A549 (cell line): ENCODE data around the gene TANGO2. TPM values are rescaled to one million over a fixed set of nuclear protein-coding genes. Genes with fewer than 3 reads are reported as not detected.

Experiments used
- ATAC-seq, 2 experiments: fragments of 200-7000 bp in 1 of 2; fragments of >200 bp in 1 of 2; cut with Nextera tagmentation in 1 of 2; cut with Tn5 transposase in 1 of 2; 3 replicates each; pipeline versions ENCODE4 v1.8.0 to v1.9.1; 2018 to 2020; ENCODE audit warnings: mild to moderate bottlenecking in 1 of 2, moderate library complexity in 1 of 2
- CTCF ChIA-PET: fragments of 300-600 bp; sonication (Branson Sonifier 250); formaldehyde crosslinking; extraction: SDS; loops from one replicate; lab custom pipeline; 2021; ENCODE audit warnings: antibody characterized with exemption, inconsistent platforms; lab: Yijun Ruan, JAX
- POLR2A ChIA-PET: fragments of 350-600 bp; formaldehyde crosslinking; extraction: SDS; loops from one replicate; lab custom pipeline; 2021; ENCODE audit warnings: antibody characterized with exemption, inconsistent platforms; lab: Yijun Ruan, JAX
- DNase-seq, 2 experiments: peaks; one replicate each; pipeline versions ENCODE4 v3.0.0 to v3.0.0-alpha.2; 2011 to 2016; ENCODE audit warnings: low read depth in 1 of 2, low spot score in 1 of 2
- FAIRE-seq: peaks from 2 replicates; lab custom pipeline; 2011; peaks lifted over from hg19 to GRCh38; lab: Jason Lieb, UNC
- H3K27ac ChIP-seq, 2 experiments: fragments of >200 bp; sonication (Bioruptor Twin); formaldehyde crosslinking; 3 replicates each; pipeline ENCODE4 v1.5.1; 2016 to 2017
- H3K4me1 ChIP-seq: fragments of >200 bp; sonication (Bioruptor Twin); formaldehyde crosslinking; 3 replicates; pipeline ENCODE4 v1.6.1; 2016
- H3K4me2 ChIP-seq: fragments of >200 bp; sonication (Bioruptor Twin); formaldehyde crosslinking; 3 replicates; pipeline ENCODE4 v1.6.1; 2016
- H3K4me3 ChIP-seq: fragments of >200 bp; sonication (Bioruptor Twin); formaldehyde crosslinking; 3 replicates; pipeline ENCODE4 v1.5.1; 2016
- H3K9me3 ChIP-seq: fragments of >200 bp; sonication (Bioruptor Twin); formaldehyde crosslinking; 3 replicates; pipeline ENCODE4 v1.6.1; 2016
- ATOH8 ChIP-seq: fragments of 250-450 bp; sonication (Bioruptor Pico); IDR thresholded peaks from 2 replicates; pipeline ENCODE4 v1.5.0; 2020; ENCODE audit warnings: low read depth, mild to moderate bottlenecking, moderate library complexity
- BCL3 ChIP-seq: fragments of >200 bp; sonication (Bioruptor Twin); formaldehyde crosslinking; IDR thresholded peaks from 3 replicates; pipeline ENCODE4 v1.6.1; 2016
- BHLHE40 ChIP-seq: IDR thresholded peaks from 2 replicates; pipeline ENCODE4 v1.6.1; 2012; ENCODE audit warnings: low read depth, low read length, inconsistent platforms
- CBX2 ChIP-seq: fragments of 200-600 bp; sonication (generic); IDR thresholded peaks from 2 replicates; pipeline ENCODE4 v1.6.1; 2016; ENCODE audit warnings: low read depth, mild to moderate bottlenecking, borderline replicate concordance
- CBX8 ChIP-seq: fragments of 200-600 bp; sonication (generic); IDR thresholded peaks from 2 replicates; pipeline ENCODE4 v1.6.1; 2016
- CEBPB ChIP-seq, 2 experiments: fragments of >200 bp in 1 of 2; sonication (Bioruptor Twin) in 1 of 2; formaldehyde crosslinking in 1 of 2; IDR thresholded peaks; 2 replicates each; pipeline ENCODE4 v1.6.1; 2012 to 2016
- E2F6 ChIP-seq: IDR thresholded peaks from 2 replicates; pipeline ENCODE4 v1.6.1; 2012; ENCODE audit warnings: low read depth, borderline replicate concordance
- EHF ChIP-seq: fragments of 250-450 bp; sonication (Bioruptor Pico); IDR thresholded peaks from 2 replicates; pipeline ENCODE4 v1.5.0; 2020; ENCODE audit warnings: mild to moderate bottlenecking
- ELK1 ChIP-seq: fragments of 150-350 bp; IDR thresholded peaks from 2 replicates; pipeline ENCODE4 v1.6.1; 2014; ENCODE audit warnings: low read depth, mild to moderate bottlenecking, low read length
- FOSL2 ChIP-seq, 2 experiments: fragments of 450-650 bp in 1 of 2; fragments of >200 bp in 1 of 2; sonication (Bioruptor Twin) in 1 of 2; formaldehyde crosslinking; IDR thresholded peaks; 2 replicates each; pipeline versions ENCODE4 v1.5.0 to v1.6.1; 2016 to 2020; ENCODE audit warnings: mild to moderate bottlenecking in 1 of 2, moderate library complexity in 1 of 2
- GATA3 ChIP-seq: IDR thresholded peaks from 2 replicates; pipeline ENCODE4 v1.6.1; 2012; ENCODE audit warnings: borderline replicate concordance
- HES2 ChIP-seq: fragments of >200 bp; sonication (Bioruptor Twin); formaldehyde crosslinking; IDR thresholded peaks from 2 replicates; pipeline ENCODE4 v1.6.1; 2016
- MAFK ChIP-seq: fragments of 450-650 bp; IDR thresholded peaks from 2 replicates; pipeline ENCODE4 v1.6.1; 2014; ENCODE audit not compliant: partially characterized antibody
- MAX ChIP-seq: IDR thresholded peaks from 2 replicates; pipeline ENCODE4 v1.6.1; 2012
- MAZ ChIP-seq: fragments of 150-350 bp; IDR thresholded peaks from 2 replicates; pipeline ENCODE4 v1.6.1; 2014; ENCODE audit warnings: antibody characterized with exemption, low read depth, low read length, borderline replicate concordance
- MYC ChIP-seq: IDR thresholded peaks from 2 replicates; pipeline ENCODE4 v1.6.1; 2012; ENCODE audit warnings: mild to moderate bottlenecking, inconsistent platforms, low read length, improper control_type of control experiment, borderline replicate concordance
- NFE2L2 ChIP-seq: fragments of 150-350 bp; conservative IDR thresholded peaks from 2 replicates; pipeline ENCODE4 v1.6.1; 2014; ENCODE audit warnings: low read length
- NPAS2 ChIP-seq: fragments of 250-450 bp; sonication (Bioruptor Pico); IDR thresholded peaks from 2 replicates; pipeline ENCODE4 v1.8.0; 2022; ENCODE audit warnings: mild to moderate bottlenecking, moderate library complexity, borderline replicate concordance
- PHF8 ChIP-seq: fragments of 200-600 bp; sonication (generic); IDR thresholded peaks from 2 replicates; pipeline ENCODE4 v1.6.1; 2016; ENCODE audit warnings: low read depth, mild to moderate bottlenecking, antibody characterized with exemption, moderate library complexity, borderline replicate concordance
- RAD21 ChIP-seq, 2 experiments: fragments of >200 bp in 1 of 2; sonication (Bioruptor Twin) in 1 of 2; formaldehyde crosslinking in 1 of 2; IDR thresholded peaks in 1 of 2; conservative IDR thresholded peaks in 1 of 2; 2 replicates in 1 of 2; 3 replicates in 1 of 2; pipeline ENCODE4 v1.6.1; 2012 to 2018; ENCODE audit warnings: inconsistent platforms in 1 of 2
- SREBF2 ChIP-seq: fragments of 450-650 bp; IDR thresholded peaks from 2 replicates; pipeline ENCODE4 v1.6.1; 2014; ENCODE audit warnings: mild to moderate bottlenecking, moderate library complexity
- TP53 ChIP-seq: fragments of 250-450 bp; sonication (Bioruptor Pico); IDR thresholded peaks from 2 replicates; pipeline ENCODE4 v1.5.0; 2021; ENCODE audit warnings: mild to moderate bottlenecking, moderate library complexity
- ZC3H11A ChIP-seq: fragments of 450-650 bp; IDR thresholded peaks from 2 replicates; pipeline ENCODE4 v1.6.1; 2014; ENCODE audit warnings: antibody characterized with exemption, mild to moderate bottlenecking
- ZFP36 ChIP-seq: fragments of 450-650 bp; IDR thresholded peaks from 2 replicates; pipeline ENCODE4 v1.6.1; 2014; ENCODE audit warnings: borderline replicate concordance; ENCODE audit not compliant: partially characterized antibody
- ZNF302 ChIP-seq: fragments of 250-450 bp; sonication (Bioruptor Pico); IDR thresholded peaks from 2 replicates; pipeline ENCODE4 v1.9.0; 2021; ENCODE audit warnings: inconsistent platforms, mild to moderate bottlenecking, moderate library complexity
- ZSCAN20 ChIP-seq: fragments of 250-450 bp; sonication (Bioruptor Pico); IDR thresholded peaks from 2 replicates; pipeline ENCODE4 v1.8.0; 2022; ENCODE audit warnings: mild to moderate bottlenecking, moderate library complexity
- WGBS: methylation state at CpG from one replicate; pipeline ENCODE4 v1.1.6; 2017; ENCODE audit errors: missing lambda C conversion rate; 5-methylcytosine and 5-hydroxymethylcytosine counted together
- polyA plus RNA-seq, 4 experiments: library from polyadenylated mRNA; depleted of rRNA in 3 of 4; stranded (reverse); fragments of >200 nt; fragmentation: RNase III in 1 of 4; extraction: RNeasy Plus Mini Kit Qiagen cat#74134 plus additional on column Dnase treatment in 1 of 4; gene quantifications; 2 replicates in 3 of 4; 3 replicates in 1 of 4; pipeline ENCODE4 v1.2.3, GENCODE V29; 2011 to 2017

Gene TANGO2
- polyA plus RNA-seq, 2 of the 4 experiments (the other 2 are of a cell fraction) = 13.2 to 13.8 TPM

GRCh38 chr22:19996694-19997384, 24.1 kb upstream of the TANGO2 start:
- CTCF ChIA-PET = interaction anchor here (0.5 to 1.7 kb wide), 3 partner anchors 24 to 81 kb away, joined by 3 to 4 read pairs (median 3); no protein-coding TSS in a partner anchor

GRCh38 chr22:19997561-19998231, 23.2 kb upstream of the TANGO2 start:
- H3K9me3 ChIP-seq = no peaks in the 10 kb centered on the region
- CTCF ChIA-PET = interaction anchor here (0.5 to 1.7 kb wide), 3 partner anchors 25 to 82 kb away, joined by 3 to 4 read pairs (median 3); no protein-coding TSS in a partner anchor
- no peak for FAIRE-seq
- TF ChIP-seq E2F6 (no peak), NFE2L2 (no peak), PHF8 (no peak), GATA3 (no peak), CBX8 (no peak), ATOH8 (CRISPR knock-in tag) (no peak), CEBPB (IDR thresholded peaks at IDR 0.05) (no peak), TP53 (CRISPR knock-in tag) (no peak), RAD21 (conservative IDR thresholded peaks at IDR 0.05 in 1 of 2, IDR thresholded peaks at IDR 0.05 in 1 of 2) (no peak), ZNF302 (no peak), BHLHE40 (no peak), EHF (no peak)
- no peak overlapping the region for H3K4me2 ChIP-seq
- H3K27ac ChIP-seq = no peak overlapping the region
- no peaks in the 10 kb centered on the region for H3K4me1 ChIP-seq
- POLR2A ChIA-PET = no interaction called here
- DNase-seq = no peak
- WGBS = 66% methylated on average over 13 of the region's 19 CpGs
- no peak overlapping the region for H3K4me3 ChIP-seq
- ATAC-seq = no peak; a peak in 3 of 6 replicates

More at GRCh38 chr22:19996694-19997384, 24.1 kb upstream of the TANGO2 start:
- H3K9me3 ChIP-seq = no peaks in the 10 kb centered on the region
- 77% methylated on average over 5 of the region's 12 CpGs for WGBS
- FAIRE-seq (no peak), DNase-seq (no peak), ATAC-seq (peak in 1 of 2 experiments; percentile 8; a peak in 1 of 6 replicates)
- H3K4me1 ChIP-seq = no peaks in the 10 kb centered on the region
- POLR2A ChIA-PET = no interaction called here
- no peak overlapping the region for H3K27ac ChIP-seq
- H3K4me2 ChIP-seq = no peak overlapping the region
- no peak overlapping the region for H3K4me3 ChIP-seq
- no peak for TF ChIP-seq ZNF302
- TF ChIP-seq MAFK = no peak
- TF ChIP-seq ZC3H11A = no peak
- TF ChIP-seq CBX2 = no peak

- TF ChIP-seq ZFP36 = no peak
- no peak for TF ChIP-seq NPAS2 (CRISPR knock-in tag)
- no peak for TF ChIP-seq ELK1
- no peak for TF ChIP-seq MAX
- TF ChIP-seq BCL3 = no peak
- no peak for TF ChIP-seq MYC
- no peak for TF ChIP-seq ZSCAN20 (CRISPR knock-in tag)
- no peak for TF ChIP-seq MAZ
- TF ChIP-seq SREBF2 = no peak
- no peak for TF ChIP-seq HES2
- no peak for TF ChIP-seq EHF
- no peak for TF ChIP-seq FOSL2 (IDR thresholded peaks at IDR 0.05)
- TF ChIP-seq FOSL2 (CRISPR knock-in tag; IDR thresholded peaks at IDR 0.05) = no peak
- DNase-seq (no peak), FAIRE-seq (no peak), ATAC-seq (no peak)
- Histone ChIP-seq H3K4me3 (no peak overlapping the region), H3K9me3 (no peaks in the 10 kb centered on the region; the same call in 2 of the 3 replicates), H3K27ac (no peak overlapping the region), H3K4me2 (no peak overlapping the region), H3K4me1 (no peaks in the 10 kb centered on the region)
- CTCF ChIA-PET = no interaction called here
- 85% methylated on average over 9 of the region's 16 CpGs for WGBS
- POLR2A ChIA-PET = no interaction called here
Measured at GRCh38 chr22:19998232-19998951, 22.5 kb upstream of the TANGO2 start.
